Stimulated activated CD8-positive, alpha-beta memory T cell treated with anti-CD3 and anti-CD28 coated beads, Interleukin-7, amount 100 ng/mL, for 4 hours (primary cell): ENCODE results near the gene MAGI1.

Source experiments
- DNase-seq, 2 donors: peaks; one replicate each; pipeline ENCODE4 v3.0.0-alpha.2; 2020; ENCODE audit warnings: low read depth in 2 of 2

The MAGI1 gene

GRCh38 chr3:65322910-65323309 is 715.8 kb downstream of the MAGI1 start:
- no peak for DNase-seq

GRCh38 chr3:65318231-65318630 is 720.5 kb downstream of the MAGI1 start:
- DNase-seq = no peak

GRCh38 chr3:65314916-65315315 is 723.8 kb downstream of the MAGI1 start:
- DNase-seq = no peak

GRCh38 chr3:65314269-65314668 is 724.4 kb downstream of the MAGI1 start:
- no peak for DNase-seq

- no peak for DNase-seq
These were observed 725.1 kb downstream of the MAGI1 start for GRCh38 chr3:65313666-65314065.

- no peak for DNase-seq
These were observed 732.9 kb downstream of the MAGI1 start for GRCh38 chr3:65305836-65306235.
